ENCODE data around the gene SMTN.
"Not testable (repeated sequence)": the region's sequence is repeated elsewhere in the genome, so short reads cannot be mapped to it uniquely, and the experiment has no call there.

Gene SMTN

DNA sequence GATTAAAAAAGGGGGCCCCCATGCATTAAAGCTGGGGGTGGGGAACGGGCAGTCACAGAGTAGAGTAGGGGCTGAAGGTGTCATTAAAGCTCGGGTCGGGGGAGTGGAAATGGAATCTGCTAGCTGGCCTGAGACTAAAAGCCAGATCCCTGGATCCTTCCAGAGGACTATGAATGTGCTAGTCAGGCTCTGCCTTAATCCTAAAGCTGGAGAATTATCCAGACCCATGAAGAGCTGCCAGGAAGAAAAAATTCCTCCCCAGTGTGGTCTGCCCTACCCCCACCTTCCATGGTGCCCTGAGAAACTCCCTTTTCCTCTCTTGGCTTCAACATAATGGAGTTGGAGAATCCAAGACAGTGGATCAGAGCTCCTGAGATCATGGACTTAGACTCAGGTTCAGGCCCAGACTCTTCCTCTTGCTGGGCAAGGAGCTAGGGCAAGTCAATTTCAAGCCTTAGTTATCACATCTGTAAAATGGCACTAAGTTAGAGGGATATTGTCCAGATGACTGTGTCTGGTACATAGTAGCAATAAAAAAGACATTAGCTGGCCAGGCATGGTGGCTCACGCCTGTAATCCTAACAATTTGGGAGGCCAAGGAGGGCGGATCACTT, 24.0 kb upstream of the SMTN start:
- no peaks in the 10 kb centered on the region for H3K4me1 ChIP-seq
- H3K36me3 ChIP-seq (ENCODE audit: control insufficient read depth, insufficient read depth, low read length) = no peaks in the 10 kb centered on the region
- H3K27me3 ChIP-seq (ENCODE audit: control insufficient read depth, insufficient read depth, low read length) = no peaks in the 10 kb centered on the region
- H3K4me3 ChIP-seq (ENCODE audit: low read depth, low read length) = no peak overlapping the region
- no peak overlapping the region for H3K4me2 ChIP-seq (ENCODE audit: low read length)
- no peak overlapping the region for H2AFZ ChIP-seq
- H3K79me2 ChIP-seq = no peaks in the 10 kb centered on the region
- H3K9ac ChIP-seq = no peak overlapping the region
- no peaks in the 10 kb centered on the region for H3K9me3 ChIP-seq (ENCODE audit: control insufficient read depth, low read length)
- TF ChIP-seq, protein P1, sequence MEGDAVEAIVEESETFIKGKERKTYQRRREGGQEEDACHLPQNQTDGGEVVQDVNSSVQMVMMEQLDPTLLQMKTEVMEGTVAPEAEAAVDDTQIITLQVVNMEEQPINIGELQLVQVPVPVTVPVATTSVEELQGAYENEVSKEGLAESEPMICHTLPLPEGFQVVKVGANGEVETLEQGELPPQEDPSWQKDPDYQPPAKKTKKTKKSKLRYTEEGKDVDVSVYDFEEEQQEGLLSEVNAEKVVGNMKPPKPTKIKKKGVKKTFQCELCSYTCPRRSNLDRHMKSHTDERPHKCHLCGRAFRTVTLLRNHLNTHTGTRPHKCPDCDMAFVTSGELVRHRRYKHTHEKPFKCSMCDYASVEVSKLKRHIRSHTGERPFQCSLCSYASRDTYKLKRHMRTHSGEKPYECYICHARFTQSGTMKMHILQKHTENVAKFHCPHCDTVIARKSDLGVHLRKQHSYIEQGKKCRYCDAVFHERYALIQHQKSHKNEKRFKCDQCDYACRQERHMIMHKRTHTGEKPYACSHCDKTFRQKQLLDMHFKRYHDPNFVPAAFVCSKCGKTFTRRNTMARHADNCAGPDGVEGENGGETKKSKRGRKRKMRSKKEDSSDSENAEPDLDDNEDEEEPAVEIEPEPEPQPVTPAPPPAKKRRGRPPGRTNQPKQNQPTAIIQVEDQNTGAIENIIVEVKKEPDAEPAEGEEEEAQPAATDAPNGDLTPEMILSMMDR (IDR thresholded peaks at IDR 0.05) = no peak
- H3K27ac ChIP-seq = no peak overlapping the region

DNA sequence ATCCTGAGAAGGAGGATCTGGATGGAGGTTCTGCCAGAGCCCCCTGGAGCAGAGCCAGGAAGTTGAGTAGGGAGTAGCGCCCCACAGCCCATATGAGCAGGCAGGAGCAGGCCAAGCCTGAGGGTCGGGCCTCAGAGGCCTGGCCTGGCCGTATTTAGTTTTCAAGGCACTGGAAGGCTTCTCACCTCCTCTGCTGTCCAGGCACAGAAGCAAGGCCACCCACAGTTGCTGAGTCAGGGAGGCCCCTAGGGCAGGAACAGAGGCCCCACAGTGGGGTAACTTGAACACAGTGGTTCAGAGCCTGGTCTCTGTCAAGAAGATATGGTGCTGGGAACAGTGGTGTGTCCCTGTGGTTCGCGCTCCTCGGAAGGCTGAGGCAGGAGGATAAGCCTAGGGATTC, 21.5 kb upstream of the SMTN start:
- not testable (repeated sequence) for H3K4me3 ChIP-seq (ENCODE audit: low read depth, low read length); H3K79me2 ChIP-seq; H2AFZ ChIP-seq; H3K27me3 ChIP-seq (ENCODE audit: control insufficient read depth, insufficient read depth, low read length); H3K27ac ChIP-seq; H3K4me1 ChIP-seq; H3K9ac ChIP-seq; H3K4me2 ChIP-seq (ENCODE audit: low read length); H3K36me3 ChIP-seq (ENCODE audit: control insufficient read depth, insufficient read depth, low read length); H3K9me3 ChIP-seq (ENCODE audit: control insufficient read depth, low read length)

DNA sequence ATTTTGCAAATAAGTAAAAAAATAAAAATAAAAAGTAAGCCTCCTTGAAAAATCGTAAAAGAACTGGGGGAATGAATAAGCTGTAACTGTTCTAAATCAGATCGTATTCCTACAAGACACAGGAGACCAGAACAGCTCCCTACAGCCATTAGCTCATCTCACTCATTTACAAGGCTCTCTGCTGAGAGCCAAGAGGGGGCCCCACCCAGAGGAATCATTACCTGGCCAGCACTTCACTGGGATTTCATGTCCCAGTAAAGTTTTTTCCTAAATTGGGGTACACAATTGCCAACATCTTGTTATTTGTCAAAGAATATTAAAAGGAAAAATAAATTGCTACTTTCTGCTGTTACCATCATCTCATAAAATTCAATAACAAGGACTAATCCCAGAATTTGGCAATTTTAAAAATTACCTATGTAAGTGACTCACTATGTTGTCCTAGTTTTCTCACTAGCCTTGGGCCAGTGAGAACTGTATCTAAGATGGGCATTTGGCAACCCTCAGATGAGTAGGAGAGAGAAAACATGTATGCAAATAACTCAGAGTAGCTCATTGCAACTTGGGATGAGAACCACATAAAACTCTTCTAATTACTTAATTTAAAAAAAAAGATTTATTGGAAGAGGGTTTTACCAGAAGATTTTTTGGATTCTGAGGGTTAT, 18.4 kb upstream of the SMTN start:
- no peak overlapping the region for H3K4me2 ChIP-seq (ENCODE audit: low read length)
- no peak overlapping the region for H3K9ac ChIP-seq
- H2AFZ ChIP-seq = no peak overlapping the region
- no peaks in the 10 kb centered on the region for H3K36me3 ChIP-seq (ENCODE audit: control insufficient read depth, insufficient read depth, low read length)
- H3K4me3 ChIP-seq (ENCODE audit: low read depth, low read length) = no peak overlapping the region
- H3K27me3 ChIP-seq (ENCODE audit: control insufficient read depth, insufficient read depth, low read length) = no peaks in the 10 kb centered on the region
- no peaks in the 10 kb centered on the region for H3K79me2 ChIP-seq
- H3K27ac ChIP-seq = no peak overlapping the region
- TF ChIP-seq, protein P1 (IDR thresholded peaks at IDR 0.05) = no peak
- no peaks in the 10 kb centered on the region for H3K9me3 ChIP-seq (ENCODE audit: control insufficient read depth, low read length)
- no peaks in the 10 kb centered on the region for H3K4me1 ChIP-seq

DNA sequence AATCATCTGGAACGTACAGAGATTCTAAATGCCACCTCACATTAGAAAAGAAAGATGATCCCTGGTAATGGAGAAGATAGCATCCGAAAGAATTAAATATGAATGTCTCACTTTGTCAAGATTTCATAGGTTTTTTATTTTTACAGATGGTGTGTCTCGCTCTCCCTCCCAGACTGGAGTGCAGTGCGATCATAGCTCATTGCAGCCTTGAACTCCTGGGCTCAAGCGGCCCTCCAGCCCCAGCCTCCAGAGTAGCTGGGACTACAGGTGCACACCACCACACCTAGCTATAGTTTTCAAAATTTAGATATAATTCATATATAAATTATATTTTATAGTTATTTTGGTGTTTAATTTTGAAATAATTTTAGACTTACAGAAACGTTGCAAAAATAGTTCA, 16.7 kb upstream of the SMTN start:
- Histone ChIP-seq H3K9ac (no peak overlapping the region), H3K4me1 (no peaks in the 10 kb centered on the region), H3K4me3 (ENCODE audit: low read depth, low read length) (no peak overlapping the region), H3K9me3 (ENCODE audit: control insufficient read depth, low read length) (no peaks in the 10 kb centered on the region), H3K79me2 (no peaks in the 10 kb centered on the region), H2AFZ (no peak overlapping the region), H3K4me2 (ENCODE audit: low read length) (no peak overlapping the region), H3K27ac (no peak overlapping the region), H3K36me3 (ENCODE audit: control insufficient read depth, insufficient read depth, low read length) (no peaks in the 10 kb centered on the region), H3K27me3 (ENCODE audit: control insufficient read depth, insufficient read depth, low read length) (no peaks in the 10 kb centered on the region)
- TF ChIP-seq, protein P1 (IDR thresholded peaks at IDR 0.05) = no peak

DNA sequence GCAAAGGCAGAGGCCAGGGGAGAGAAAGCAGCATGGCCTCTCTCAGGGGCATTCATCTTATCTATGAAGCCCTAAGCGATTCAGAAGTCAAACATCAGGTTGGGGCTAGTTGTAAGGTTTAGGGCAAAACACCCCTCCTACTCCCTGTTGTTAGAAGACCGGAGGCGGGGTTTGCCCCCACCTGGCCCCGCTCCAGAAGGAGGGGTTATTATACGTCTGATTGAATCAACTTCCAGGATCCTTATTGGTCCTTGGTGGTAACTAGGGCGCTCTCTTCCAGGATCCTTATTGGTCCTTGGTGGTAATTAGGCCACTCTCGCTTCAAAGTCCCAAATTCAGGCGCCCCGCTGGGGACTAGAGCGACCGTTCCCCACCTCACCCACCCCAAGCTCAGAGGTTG, 12.1 kb upstream of the SMTN start:
- H3K79me2 ChIP-seq = no peaks in the 10 kb centered on the region
- H3K9me3 ChIP-seq (ENCODE audit: control insufficient read depth, low read length) = no peaks in the 10 kb centered on the region
- H3K27ac ChIP-seq = no peak overlapping the region
- no peaks in the 10 kb centered on the region for H3K4me1 ChIP-seq
- no peak overlapping the region for H2AFZ ChIP-seq
- no peaks in the 10 kb centered on the region for H3K36me3 ChIP-seq (ENCODE audit: control insufficient read depth, insufficient read depth, low read length)
- H3K4me3 ChIP-seq (ENCODE audit: low read depth, low read length) = no peak overlapping the region
- no peaks in the 10 kb centered on the region for H3K27me3 ChIP-seq (ENCODE audit: control insufficient read depth, insufficient read depth, low read length)
- H3K4me2 ChIP-seq (ENCODE audit: low read length) = no peak overlapping the region
- TF ChIP-seq, protein P1 (IDR thresholded peaks at IDR 0.05) = no peak
- H3K9ac ChIP-seq = no peak overlapping the region

DNA sequence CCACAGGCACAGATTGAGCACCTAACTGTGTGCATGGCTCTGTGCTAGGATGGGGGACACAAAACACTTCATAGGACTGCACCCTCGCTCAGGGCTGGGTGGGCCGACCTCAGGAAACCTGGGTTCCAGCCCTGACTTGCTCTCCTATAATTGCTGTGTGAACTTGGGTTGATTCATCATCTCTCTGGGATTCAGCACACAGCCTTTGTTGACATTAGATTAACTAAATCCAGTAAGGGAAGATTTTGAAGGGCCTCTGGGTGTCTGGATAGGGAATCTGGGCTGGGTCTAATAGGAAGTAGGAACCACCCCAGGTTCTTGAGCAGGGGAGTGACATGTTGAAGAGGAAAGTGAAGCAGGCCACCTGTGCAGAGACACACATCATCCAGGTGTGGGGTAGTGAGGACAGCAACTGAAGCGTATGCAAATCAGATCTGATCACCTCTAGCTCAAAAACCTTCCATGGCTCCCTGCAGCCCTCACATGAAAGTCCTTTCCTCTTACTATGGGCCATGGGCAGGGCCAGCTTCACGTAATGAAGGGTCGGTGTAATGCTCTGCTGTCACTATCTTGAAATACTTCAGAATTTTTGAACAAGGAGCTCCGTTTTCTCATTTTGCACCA, 11.3 kb upstream of the SMTN start:
- not testable (repeated sequence) for H3K4me2 ChIP-seq (ENCODE audit: low read length); H3K4me3 ChIP-seq (ENCODE audit: low read depth, low read length); H3K4me1 ChIP-seq; H3K27me3 ChIP-seq (ENCODE audit: control insufficient read depth, insufficient read depth, low read length); H3K79me2 ChIP-seq; H3K27ac ChIP-seq; H2AFZ ChIP-seq; H3K9ac ChIP-seq; H3K9me3 ChIP-seq (ENCODE audit: control insufficient read depth, low read length); H3K36me3 ChIP-seq (ENCODE audit: control insufficient read depth, insufficient read depth, low read length)

DNA sequence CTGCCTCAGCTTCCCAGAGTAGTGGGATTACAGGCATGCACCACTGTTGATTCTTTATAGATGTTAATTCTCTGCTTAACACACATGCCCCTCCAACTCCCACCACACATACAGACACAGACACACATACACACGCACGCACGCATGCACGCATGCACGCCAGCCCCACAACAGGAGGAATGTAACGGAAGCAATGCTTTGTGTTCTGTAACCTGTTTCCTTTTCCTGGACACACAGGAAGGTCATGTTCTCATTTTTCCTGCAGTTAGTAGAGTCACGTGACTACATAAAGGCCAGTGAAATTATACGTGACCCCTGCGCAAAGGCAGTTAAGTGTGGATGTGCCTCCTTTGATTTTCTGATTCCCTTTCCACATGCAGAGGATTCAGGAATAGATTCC, 8.0 kb upstream of the SMTN start:
- not testable (repeated sequence) for H3K79me2 ChIP-seq; H3K4me1 ChIP-seq; H3K4me3 ChIP-seq (ENCODE audit: low read depth, low read length); H3K9me3 ChIP-seq (ENCODE audit: control insufficient read depth, low read length); H2AFZ ChIP-seq; H3K27me3 ChIP-seq (ENCODE audit: control insufficient read depth, insufficient read depth, low read length); H3K9ac ChIP-seq; H3K36me3 ChIP-seq (ENCODE audit: control insufficient read depth, insufficient read depth, low read length); H3K4me2 ChIP-seq (ENCODE audit: low read length); H3K27ac ChIP-seq
